Fibroblast of villous mesenchyme (primary cell): ENCODE measurements around the gene POLR3F. TPM values are rescaled to one million over a fixed set of nuclear protein-coding genes. Genes with fewer than 3 reads are reported as not detected.

Experiments used
- DNase-seq: peaks from one replicate; pipeline ENCODE4 v3.0.0-alpha.2; 2010; ENCODE audit warnings: low read depth
- H3K4me3 ChIP-seq: 2 replicates; pipeline ENCODE4 v1.5.1; 2011; ENCODE audit warnings: low read depth, mild to moderate bottlenecking, low read length
- CTCF ChIP-seq: IDR thresholded peaks from 2 replicates; pipeline ENCODE4 v1.5.1; 2012; ENCODE audit warnings: low read depth, mild to moderate bottlenecking, low read length; ENCODE audit not compliant: insufficient read depth
- total RNA-seq: library from RNA; depleted of rRNA; stranded (reverse); fragments of >200 nt; gene quantifications from 2 replicates; pipeline ENCODE4 v1.2.3, GENCODE V29; 2012

The POLR3F gene
- total RNA-seq, 1 donor, result 18.6 TPM

GRCh38 chr20:18504479-18505060 is 37.4 kb downstream of the POLR3F start:
- no peak for TF ChIP-seq CTCF
- peak overlapping the region; percentile 31 for H3K4me3 ChIP-seq
- peak; percentile 62 for DNase-seq

GRCh38 chr20:18506744-18507143 is 39.6 kb downstream of the POLR3F start:
- no peak for TF ChIP-seq CTCF
- H3K4me3 ChIP-seq, result peak overlapping the region; percentile 98

GRCh38 chr20:18507218-18508191 is 40.3 kb downstream of the POLR3F start, which contains the start of gene SEC23B:
Gene SEC23B, plus strand, starts transcription at chr20:18507940. Its CDS starts 2,896 bp downstream, at chr20:18510836.
- peak within 1 kb of the TSS; percentile 98 for H3K4me3 ChIP-seq
- peak; percentile 98 for DNase-seq
- TF ChIP-seq CTCF, result no peak

More at GRCh38 chr20:18506744-18507143, 39.6 kb downstream of the POLR3F start:
- peak; percentile 22 for DNase-seq

- no peak for DNase-seq
- no peak for TF ChIP-seq CTCF
- H3K4me3 ChIP-seq, result no peak overlapping the region
These were observed 44.4 kb downstream of the POLR3F start for GRCh38 chr20:18511571-18511970.

- no peak overlapping the region for H3K4me3 ChIP-seq
- TF ChIP-seq CTCF, result no peak
- no peak for DNase-seq
These were observed 46.0 kb downstream of the POLR3F start for GRCh38 chr20:18513208-18513607.

- H3K4me3 ChIP-seq, result no peak overlapping the region
- TF ChIP-seq CTCF, result no peak
- no peak for DNase-seq
These were observed 46.9 kb downstream of the POLR3F start for GRCh38 chr20:18514127-18514526.
